GM12865 (cell line): ENCODE measurements around the gene FLOT1.
"Not testable (repeated sequence)": the region's sequence is repeated elsewhere in the genome, so short reads cannot be mapped to it uniquely, and the experiment has no call there.

Experiments
- DNase-seq: peaks from one replicate; pipeline ENCODE4 v3.0.0; 2010; ENCODE audit warnings: low read depth
- H3K4me3 ChIP-seq: 2 replicates; pipeline ENCODE4 v1.5.1; 2011; ENCODE audit warnings: mild to moderate bottlenecking, low read depth, low read length, control low read depth
- CTCF ChIP-seq: IDR thresholded peaks from 2 replicates; pipeline ENCODE4 v1.5.1; 2011; ENCODE audit warnings: low read length, control low read depth, low read depth, inconsistent platforms; ENCODE audit not compliant: insufficient read depth; ENCODE audit errors: missing control alignments

Gene FLOT1

GRCh38 chr6:30724906-30725667 lies 17.4 kb downstream of the FLOT1 start:
- no peak for TF ChIP-seq CTCF
- DNase-seq: peak; percentile 27
- H3K4me3 ChIP-seq: no peak overlapping the region

- DNase-seq, H3K4me3 ChIP-seq: not testable (repeated sequence)
Measured at GRCh38 chr6:30723843-30724741, 18.4 kb downstream of the FLOT1 start.

- peak overlapping the region; percentile 38 for H3K4me3 ChIP-seq
- DNase-seq: not testable (repeated sequence)
Measured at GRCh38 chr6:30723159-30723842, 19.2 kb downstream of the FLOT1 start.

- TF ChIP-seq CTCF: peak; percentile 95
- H3K4me3 ChIP-seq: peak overlapping the region; percentile 92
- DNase-seq: peak; percentile 84
Measured at GRCh38 chr6:30722280-30723112, 20.0 kb downstream of the FLOT1 start.

- DNase-seq: peak; percentile 41
Measured at GRCh38 chr6:30722025-30722279, 20.5 kb downstream of the FLOT1 start.

GRCh38 chr6:30721198-30722024 lies 21.1 kb downstream of the FLOT1 start:
- peak overlapping the region; percentile 92 for H3K4me3 ChIP-seq
- peak; percentile 46 for TF ChIP-seq CTCF
- peak; percentile 96 for DNase-seq

More at GRCh38 chr6:30722025-30722279, 20.5 kb downstream of the FLOT1 start:
- peak overlapping the region; percentile 92 for H3K4me3 ChIP-seq

GRCh38 chr6:30720738-30721197 lies 21.7 kb downstream of the FLOT1 start:
- peak; percentile 86 for DNase-seq
- TF ChIP-seq CTCF: no peak

More at GRCh38 chr6:30720738-30721197, 21.7 kb downstream of the FLOT1 start:
- peak overlapping the region; percentile 92 for H3K4me3 ChIP-seq
